Activated CD8-positive, alpha-beta memory T cell treated with anti-CD3 and anti-CD28 coated beads, Interleukin-2, amount 10 ng/mL, durations not matched to agents 7 days and 5 days (primary cell): ENCODE data around the gene GGN. TPM values are rescaled to one million over a fixed set of nuclear protein-coding genes. Genes with fewer than 3 reads are reported as not detected.

Experiments used
- ATAC-seq: fragments of 150-1000 bp; cut with Tn5 transposase; one replicate; pipeline ENCODE4 v1.10.0; 2021; ENCODE audit warnings: moderate library complexity
- CTCF ChIA-PET: fragments of 350-600 bp; sonication (Branson Sonifier 250); formaldehyde crosslinking; loops from one replicate; lab custom pipeline; 2021; ENCODE audit warnings: antibody characterized with exemption; lab: Charles Lee
- DNase-seq: peaks from one replicate; pipeline ENCODE4 v3.0.0-alpha.2; 2020
- H3K27ac Mint-ChIP-seq: one replicate; pipeline ENCODE4 v1.8.0; 2021; ENCODE audit warnings: mild to moderate bottlenecking, mixed read lengths
- H3K27me3 Mint-ChIP-seq: one replicate; pipeline ENCODE4 v1.8.0; 2021; ENCODE audit warnings: mixed read lengths
- H3K36me3 Mint-ChIP-seq: one replicate; pipeline ENCODE4 v1.8.0; 2021; ENCODE audit warnings: mild to moderate bottlenecking, mixed read lengths
- H3K4me1 Mint-ChIP-seq: one replicate; pipeline ENCODE4 v1.8.0; 2021; ENCODE audit warnings: mixed read lengths
- H3K4me3 Mint-ChIP-seq: one replicate; pipeline ENCODE4 v1.8.0; 2021; ENCODE audit warnings: mild to moderate bottlenecking, moderate library complexity, mixed read lengths
- H3K9me3 Mint-ChIP-seq: one replicate; pipeline ENCODE4 v1.8.0; 2022; ENCODE audit warnings: low read depth, mixed read lengths
- total RNA-seq, 2 experiments: library from RNA; stranded (reverse); gene quantifications; one replicate each; pipeline ENCODE4 v1.2.3, GENCODE V29; 2021

GGN gene
- total RNA-seq, 2 experiments from 2014 or later, result not detected

DNA sequence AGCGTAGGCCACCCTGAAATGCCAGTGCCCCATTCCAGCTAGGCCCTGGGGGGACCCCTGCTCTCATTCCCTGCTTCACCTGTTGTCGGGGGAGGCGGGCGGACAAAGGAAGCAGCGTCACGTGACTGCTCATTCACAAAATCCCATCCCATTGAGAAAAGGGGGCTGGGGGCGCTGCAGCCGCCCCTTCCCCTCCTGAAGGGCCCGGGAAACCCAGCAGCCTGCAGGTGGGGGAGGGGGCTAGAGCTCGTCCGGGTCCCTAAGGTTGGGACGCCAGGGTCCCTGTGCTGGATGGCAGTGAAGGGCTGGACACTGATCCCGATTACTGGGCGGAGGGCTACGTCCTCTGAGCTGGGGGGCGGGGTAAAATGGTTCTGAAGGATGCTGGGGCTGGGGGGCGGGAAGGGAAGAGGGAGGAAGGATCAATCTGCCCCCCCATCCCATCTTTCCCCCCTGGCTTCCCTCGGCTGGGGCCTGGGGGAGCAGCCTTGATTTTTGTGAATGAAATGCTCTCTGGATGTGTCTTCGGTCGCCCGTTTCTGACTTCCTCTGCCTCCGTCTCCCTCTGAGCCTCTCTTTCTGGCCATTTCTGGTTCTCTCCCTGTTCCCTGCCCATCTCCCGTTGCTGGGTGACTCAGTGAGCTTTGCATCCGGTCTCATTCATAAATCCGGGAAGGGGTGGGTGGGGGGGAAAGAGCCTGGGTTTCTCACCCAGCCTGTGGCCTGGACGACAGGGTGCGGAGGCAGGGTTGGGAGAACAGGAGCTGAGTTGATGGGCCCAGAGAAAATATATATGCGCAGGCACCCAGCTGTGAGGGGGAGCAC lies 1.5 kb upstream of the GGN start:
- H3K27ac Mint-ChIP-seq, result no peak overlapping the region
- no peak for ATAC-seq
- H3K4me3 Mint-ChIP-seq, result no peak overlapping the region
- no peak for DNase-seq
- no peaks in the 10 kb centered on the region for H3K9me3 Mint-ChIP-seq
- CTCF ChIA-PET, result interaction anchor here (1.0 to 2.1 kb wide), 2 partner anchors 14 to 15 kb away, joined by 3 to 11 read pairs; partner anchors contain the start of genes FAM98C and PSMD8
- H3K36me3 Mint-ChIP-seq, result peaks cover 3% of the 10 kb centered on the region
- peaks cover 49% of the 10 kb centered on the region for H3K27me3 Mint-ChIP-seq
- peaks cover 19% of the 10 kb centered on the region for H3K4me1 Mint-ChIP-seq

DNA sequence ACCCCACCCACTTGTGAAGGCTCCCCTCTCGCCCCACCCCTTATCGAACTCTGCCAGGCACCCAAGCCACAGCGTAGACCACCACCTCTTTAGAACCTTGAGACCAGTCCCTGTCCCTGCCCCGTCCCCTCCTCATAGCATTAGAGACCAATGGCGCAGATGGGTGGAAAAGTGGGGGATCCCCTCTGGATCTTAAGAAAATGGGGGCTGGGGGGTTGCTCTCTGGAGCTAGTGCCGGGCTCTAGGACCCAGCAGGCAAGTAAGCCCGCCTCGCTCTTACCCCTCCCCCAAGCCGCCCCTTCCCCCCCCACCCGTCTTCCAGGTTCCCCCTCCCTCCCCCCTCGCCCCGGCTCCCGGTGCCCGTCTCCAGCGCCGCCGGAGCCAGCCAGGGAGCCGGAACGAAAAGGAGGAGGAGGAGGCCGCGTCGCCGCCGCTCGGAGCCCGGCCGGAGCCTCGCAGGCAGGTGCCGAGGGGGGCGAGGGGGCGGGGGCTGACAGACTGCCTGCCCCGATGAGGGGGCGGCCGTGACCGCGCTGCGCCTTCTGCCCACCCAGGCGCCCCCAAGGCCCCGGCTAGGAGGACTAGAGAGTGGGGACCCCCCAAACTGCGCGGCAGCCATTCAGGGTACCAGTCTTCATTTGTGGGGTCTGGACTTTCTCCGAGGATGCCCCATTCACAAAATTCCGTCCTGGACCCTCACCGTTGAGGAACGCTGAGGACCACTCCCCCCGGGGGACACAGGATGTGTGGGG lies 691 bp upstream of the GGN start, which contains the start of gene SPRED3:
Gene SPRED3 (plus strand): TSS at position 349 of the 752 bp plus-strand sequence. CDS start 1,606 bp downstream, outside the sequence.
- H3K36me3 Mint-ChIP-seq, result peaks cover 4% of the 10 kb centered on the region
- peak within 1 kb of the TSS; percentile 70 for H3K4me3 Mint-ChIP-seq
- ATAC-seq, result no peak
- CTCF ChIA-PET, result interaction anchor here (0.6 to 2.3 kb wide), 7 partner anchors 14 to 542 kb away, joined by 3 to 17 read pairs (median 3); partner anchors contain the start of genes FAM98C, MRPS12, PSMD8 and SARS2
- no peak for DNase-seq
- H3K9me3 Mint-ChIP-seq, result no peaks in the 10 kb centered on the region
- peak within 1 kb of the TSS; percentile 44 for H3K27ac Mint-ChIP-seq
- H3K4me1 Mint-ChIP-seq, result peaks cover 16% of the 10 kb centered on the region
- peaks cover 41% of the 10 kb centered on the region for H3K27me3 Mint-ChIP-seq

GRCh38 chr19:38386971-38387549 lies 774 bp downstream of the GGN start:
- Mint-ChIP-seq H3K27ac (no peak overlapping the region), H3K9me3 (no peaks in the 10 kb centered on the region), H3K4me1 (peaks cover 16% of the 10 kb centered on the region), H3K36me3 (peaks cover 15% of the 10 kb centered on the region), H3K27me3 (peaks cover 33% of the 10 kb centered on the region), H3K4me3 (peak overlapping the region; percentile 70)
- DNase-seq (no peak), ATAC-seq (no peak)
- CTCF ChIA-PET, result interaction anchor here (0.9 to 2.3 kb wide), 6 partner anchors 9 to 248 kb away, joined by 3 to 17 read pairs (median 7); partner anchors contain the start of genes FAM98C and PSMD8

GRCh38 chr19:38386300-38386970 lies 1.4 kb downstream of the GGN start:
- no peak overlapping the region for H3K27ac Mint-ChIP-seq
- no peak overlapping the region for H3K4me3 Mint-ChIP-seq
- peaks cover 16% of the 10 kb centered on the region for H3K4me1 Mint-ChIP-seq
- CTCF ChIA-PET, result interaction anchor here (0.5 to 2.8 kb wide), 3 partner anchors 9 to 213 kb away, joined by 3 to 14 read pairs (median 11); partner anchors contain the start of gene FAM98C
- ATAC-seq (no peak), DNase-seq (no peak)
- no peaks in the 10 kb centered on the region for H3K9me3 Mint-ChIP-seq
- H3K36me3 Mint-ChIP-seq, result peaks cover 21% of the 10 kb centered on the region
- H3K27me3 Mint-ChIP-seq, result peaks cover 26% of the 10 kb centered on the region

DNA sequence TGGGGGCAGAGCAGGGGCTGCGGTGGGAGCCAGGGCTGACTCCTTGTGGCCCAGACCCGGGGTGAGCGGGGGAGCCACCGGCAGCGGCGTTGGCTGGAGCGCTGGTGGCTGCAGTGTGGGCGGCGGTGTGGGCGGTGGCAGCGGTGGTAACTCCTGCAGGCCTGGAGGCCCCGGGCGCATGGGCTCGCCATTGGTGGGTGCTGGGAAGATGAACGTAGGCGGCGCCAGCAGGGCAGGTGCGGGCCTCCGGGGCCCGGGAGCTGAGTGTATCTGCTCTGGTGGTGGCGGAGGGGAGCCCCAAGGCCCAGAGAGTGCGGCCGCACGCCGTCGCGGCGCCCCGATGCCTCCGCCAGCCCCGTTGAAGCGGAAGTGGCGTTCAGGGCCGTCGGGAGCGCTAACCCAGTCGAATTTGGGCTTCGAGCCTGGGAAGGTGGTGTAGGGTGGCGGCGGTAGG lies 2.0 kb downstream of the GGN start:
- Mint-ChIP-seq H3K27ac (no peak overlapping the region), H3K4me3 (no peak overlapping the region), H3K27me3 (peaks cover 20% of the 10 kb centered on the region), H3K4me1 (peaks cover 16% of the 10 kb centered on the region), H3K9me3 (no peaks in the 10 kb centered on the region), H3K36me3 (peaks cover 26% of the 10 kb centered on the region)
- no peak for DNase-seq
- CTCF ChIA-PET, result interaction anchor here (0.5 to 2.8 kb wide), 2 partner anchors 10 to 212 kb away, joined by 3 to 11 read pairs; no protein-coding TSS in a partner anchor
- ATAC-seq, result no peak

- ATAC-seq, result no peak
- no peaks in the 10 kb centered on the region for H3K9me3 Mint-ChIP-seq
- peaks cover 16% of the 10 kb centered on the region for H3K4me1 Mint-ChIP-seq
- H3K27me3 Mint-ChIP-seq, result peaks cover 18% of the 10 kb centered on the region
- no peak overlapping the region for H3K27ac Mint-ChIP-seq
- DNase-seq, result no peak
- peaks cover 27% of the 10 kb centered on the region for H3K36me3 Mint-ChIP-seq
- H3K4me3 Mint-ChIP-seq, result no peak overlapping the region
- CTCF ChIA-PET, result interaction anchor here (1.1 to 2.8 kb wide), 2 partner anchors 10 to 19 kb away, joined by 3 to 11 read pairs; no protein-coding TSS in a partner anchor
Observed at GRCh38 chr19:38385057-38385803, 2.6 kb downstream of the GGN start.

- Mint-ChIP-seq H3K27me3 (peaks cover 12% of the 10 kb centered on the region), H3K9me3 (no peaks in the 10 kb centered on the region), H3K4me3 (no peak overlapping the region), H3K4me1 (peaks cover 12% of the 10 kb centered on the region), H3K36me3 (peaks cover 30% of the 10 kb centered on the region), H3K27ac (no peak overlapping the region)
- CTCF ChIA-PET, result interaction anchor here (1.1 to 2.8 kb wide), 2 partner anchors 11 to 19 kb away, joined by 3 to 11 read pairs; no protein-coding TSS in a partner anchor
- no peak for DNase-seq
- ATAC-seq, result no peak
Observed at GRCh38 chr19:38384209-38385027, 3.4 kb downstream of the GGN start.

GRCh38 chr19:38383743-38384142 lies 4.1 kb downstream of the GGN start:
- Mint-ChIP-seq H3K4me3 (no peak overlapping the region), H3K4me1 (peaks cover 11% of the 10 kb centered on the region), H3K27ac (no peak overlapping the region), H3K36me3 (peaks cover 30% of the 10 kb centered on the region), H3K27me3 (peaks cover 10% of the 10 kb centered on the region), H3K9me3 (no peaks in the 10 kb centered on the region)
- CTCF ChIA-PET, result interaction anchor here (1.1 to 2.8 kb wide), 2 partner anchors 12 to 20 kb away, joined by 3 to 11 read pairs; no protein-coding TSS in a partner anchor
- no peak for ATAC-seq
- DNase-seq, result no peak

GRCh38 chr19:38383184-38383583 lies 4.7 kb downstream of the GGN start:
- peaks cover 30% of the 10 kb centered on the region for H3K36me3 Mint-ChIP-seq

DNA sequence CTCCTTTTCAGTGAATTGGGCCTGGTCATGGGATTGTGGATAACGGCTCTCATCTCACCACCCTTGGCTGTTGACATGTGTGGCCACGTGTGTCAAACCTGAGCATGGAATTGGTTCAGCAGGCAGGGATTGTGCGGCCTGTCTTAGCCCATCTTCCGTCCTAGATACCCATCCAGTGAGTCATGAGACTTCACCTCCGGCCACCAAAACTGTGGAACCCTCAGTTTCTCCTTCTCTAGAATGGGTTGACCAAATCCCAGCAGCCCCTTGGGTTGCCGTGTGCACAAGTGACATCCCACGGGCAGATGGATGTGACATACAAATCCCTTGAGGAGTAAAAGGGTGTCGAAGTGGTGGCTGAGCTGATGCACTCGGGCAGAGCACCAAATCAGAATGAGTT lies 6.7 kb downstream of the GGN start:
- Mint-ChIP-seq H3K27me3 (no peaks in the 10 kb centered on the region), H3K36me3 (peaks cover 33% of the 10 kb centered on the region), H3K9me3 (no peaks in the 10 kb centered on the region), H3K4me3 (no peak overlapping the region), H3K27ac (no peak overlapping the region), H3K4me1 (peaks cover 7% of the 10 kb centered on the region)
- DNase-seq, result no peak
- ATAC-seq, result no peak
- CTCF ChIA-PET, result interaction anchor here (0.9 kb wide), 1 partner anchor 21 kb away, joined by 3 read pairs; the partner anchor contains the start of gene FAM98C

More at GRCh38 chr19:38383184-38383583, 4.7 kb downstream of the GGN start:
- Mint-ChIP-seq H3K4me3 (no peak overlapping the region), H3K4me1 (peaks cover 10% of the 10 kb centered on the region), H3K9me3 (no peaks in the 10 kb centered on the region), H3K27ac (no peak overlapping the region), H3K27me3 (peaks cover 9% of the 10 kb centered on the region)
- CTCF ChIA-PET, result no interaction called here
- no peak for DNase-seq
- no peak for ATAC-seq

- CTCF ChIA-PET, result no interaction called here
- no peak overlapping the region for H3K27ac Mint-ChIP-seq
- no peaks in the 10 kb centered on the region for H3K9me3 Mint-ChIP-seq
- peaks cover 34% of the 10 kb centered on the region for H3K36me3 Mint-ChIP-seq
- no peaks in the 10 kb centered on the region for H3K27me3 Mint-ChIP-seq
- DNase-seq (no peak), ATAC-seq (no peak)
- H3K4me3 Mint-ChIP-seq, result no peak overlapping the region
- peaks cover 22% of the 10 kb centered on the region for H3K4me1 Mint-ChIP-seq
Observed at GRCh38 chr19:38378866-38379265, 9.0 kb downstream of the GGN start.
